ENCODE data around the gene TMEM255A.

- no peak for TF ChIP-seq EZH2 (IDR thresholded peaks at IDR 0.05; ENCODE audit: insufficient read depth, low read length)
- no peak for TF ChIP-seq CTCF (IDR thresholded peaks at IDR 0.05; ENCODE audit: insufficient read depth, low read depth, low read length)
Measured at GRCh38 chrX:120358737-120359456, 47.6 kb upstream of the TMEM255A start.
